ENCODE results near the gene PIMREG.

Gene PIMREG

DNA sequence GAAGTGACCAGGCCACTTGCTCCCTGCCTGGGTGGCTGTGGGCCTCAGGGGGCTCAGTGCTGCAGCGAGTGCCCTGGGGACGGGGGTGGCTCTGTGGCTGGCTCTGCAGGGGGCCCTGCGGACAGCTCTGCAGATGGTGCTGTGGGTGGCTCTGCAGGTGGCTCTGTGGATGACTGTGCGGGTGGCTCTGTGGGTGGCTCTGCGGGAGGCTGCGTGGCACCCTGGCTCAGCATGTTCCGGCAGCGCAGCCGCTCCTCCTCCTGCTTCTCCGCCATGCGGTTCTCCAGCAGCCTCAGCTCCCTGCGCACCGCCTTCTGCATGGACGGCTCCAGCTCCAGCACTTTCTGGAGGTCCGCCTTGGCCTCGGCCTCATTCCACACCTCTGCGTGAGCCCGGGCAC, 18.8 kb upstream of the PIMREG start:
- Histone ChIP-seq H3K4me3 (ENCODE audit: low read length) (no peak overlapping the region), H3K9me3 (replicated peaks; ENCODE audit: low read length) (no peaks in the 10 kb centered on the region), H3K36me3 (ENCODE audit: insufficient read depth, low read length) (no peaks in the 10 kb centered on the region), H3K4me1 (ENCODE audit: control insufficient read depth, insufficient read depth, low read length) (no peaks in the 10 kb centered on the region), H3K4me2 (ENCODE audit: low read length) (no peak overlapping the region), H3K9ac (ENCODE audit: low read depth, low read length) (no peak overlapping the region), H3K27me3 (ENCODE audit: control insufficient read depth, insufficient read depth, low read length) (peaks cover 4% of the 10 kb centered on the region)

- H3K27me3 ChIP-seq (ENCODE audit: control insufficient read depth, insufficient read depth, low read length), result peaks cover 3% of the 10 kb centered on the region
- H3K4me2 ChIP-seq (ENCODE audit: low read length), result no peak overlapping the region
- H3K9ac ChIP-seq (ENCODE audit: low read depth, low read length), result no peak overlapping the region
- no peaks in the 10 kb centered on the region for H3K4me1 ChIP-seq (ENCODE audit: control insufficient read depth, insufficient read depth, low read length)
- H3K4me3 ChIP-seq (ENCODE audit: low read length), result no peak overlapping the region
- H3K36me3 ChIP-seq (ENCODE audit: insufficient read depth, low read length), result no peaks in the 10 kb centered on the region
- peaks cover 2% of the 10 kb centered on the region for H3K9me3 ChIP-seq (replicated peaks; ENCODE audit: low read length)
Measured at GRCh38 chr17:6426356-6427101, 17.7 kb upstream of the PIMREG start.

DNA sequence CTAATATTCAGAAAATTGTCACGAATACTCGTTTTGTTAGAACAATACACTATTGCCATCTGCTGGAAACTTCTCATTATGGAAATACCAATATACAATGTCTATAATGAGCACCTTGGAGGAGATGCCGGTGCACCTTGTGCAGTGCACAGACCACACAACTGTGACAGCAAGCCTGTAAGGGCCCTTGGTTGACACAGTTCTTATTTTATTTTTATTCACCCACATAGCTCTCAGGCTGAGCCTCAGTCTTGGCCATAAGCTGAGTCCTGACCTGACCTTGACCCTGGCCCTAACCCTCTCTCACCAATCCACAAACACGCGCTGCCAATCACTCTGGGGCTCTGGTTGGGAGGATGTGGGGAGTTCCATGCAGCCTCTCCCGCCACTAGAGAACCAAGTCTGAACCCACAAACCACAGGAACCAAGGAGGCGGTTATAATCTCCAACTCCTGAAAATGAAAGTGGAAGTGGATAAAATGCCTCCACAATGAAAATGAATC, 16.9 kb upstream of the PIMREG start:
- no peak overlapping the region for H3K9ac ChIP-seq (ENCODE audit: low read depth, low read length)

DNA sequence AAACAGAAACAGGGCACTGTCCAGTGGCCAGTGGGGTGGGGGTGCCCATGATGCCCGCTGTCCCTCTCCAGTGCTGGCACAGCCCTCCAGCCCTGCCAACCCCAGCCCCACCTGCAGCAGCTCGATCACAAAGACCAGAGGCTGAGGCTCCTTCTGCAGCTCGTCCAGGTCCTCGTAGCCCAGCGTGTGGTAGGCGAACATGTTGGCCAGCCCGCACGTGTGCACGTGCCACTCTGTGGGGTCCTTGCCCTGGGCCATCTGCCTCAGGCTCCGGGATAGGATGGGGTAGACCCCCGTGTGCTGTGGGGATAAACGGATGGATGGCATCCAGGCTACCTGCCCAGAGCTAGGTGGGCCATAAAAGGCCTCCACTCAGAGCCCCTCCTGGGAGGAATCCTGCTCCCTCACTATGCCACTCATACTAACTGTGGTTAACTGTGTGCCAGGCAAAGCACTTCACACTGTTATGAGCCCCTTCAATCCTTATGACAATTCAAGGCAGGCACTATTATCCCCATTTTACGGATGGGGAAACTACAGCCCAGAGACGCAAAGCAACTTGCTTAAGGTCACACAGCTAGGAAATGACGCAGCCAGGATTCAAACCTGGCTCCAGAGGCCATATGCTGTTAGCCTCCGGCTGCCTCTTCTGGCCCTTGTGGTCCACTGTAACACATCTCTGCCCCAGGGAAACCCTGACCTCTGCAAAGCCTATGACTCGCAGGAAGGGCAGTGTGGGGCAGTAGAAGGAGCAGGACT, 15.9 kb upstream of the PIMREG start:
- Histone ChIP-seq H3K27me3 (ENCODE audit: control insufficient read depth, insufficient read depth, low read length) (peaks cover 3% of the 10 kb centered on the region), H3K9ac (ENCODE audit: low read depth, low read length) (no peak overlapping the region), H3K4me1 (ENCODE audit: control insufficient read depth, insufficient read depth, low read length) (no peaks in the 10 kb centered on the region), H3K9me3 (replicated peaks; ENCODE audit: low read length) (peaks cover 2% of the 10 kb centered on the region), H3K4me2 (ENCODE audit: low read length) (no peak overlapping the region), H3K36me3 (ENCODE audit: insufficient read depth, low read length) (no peaks in the 10 kb centered on the region), H3K4me3 (ENCODE audit: low read length) (no peak overlapping the region)

More for the DNA sequence above, 16.9 kb upstream of the PIMREG start:
- H3K36me3 ChIP-seq (ENCODE audit: insufficient read depth, low read length), result no peaks in the 10 kb centered on the region
- no peak overlapping the region for H3K4me3 ChIP-seq (ENCODE audit: low read length)
- peaks cover 2% of the 10 kb centered on the region for H3K9me3 ChIP-seq (replicated peaks; ENCODE audit: low read length)
- no peaks in the 10 kb centered on the region for H3K4me1 ChIP-seq (ENCODE audit: control insufficient read depth, insufficient read depth, low read length)
- H3K27me3 ChIP-seq (ENCODE audit: control insufficient read depth, insufficient read depth, low read length), result peaks cover 3% of the 10 kb centered on the region
- H3K4me2 ChIP-seq (ENCODE audit: low read length), result no peak overlapping the region

DNA sequence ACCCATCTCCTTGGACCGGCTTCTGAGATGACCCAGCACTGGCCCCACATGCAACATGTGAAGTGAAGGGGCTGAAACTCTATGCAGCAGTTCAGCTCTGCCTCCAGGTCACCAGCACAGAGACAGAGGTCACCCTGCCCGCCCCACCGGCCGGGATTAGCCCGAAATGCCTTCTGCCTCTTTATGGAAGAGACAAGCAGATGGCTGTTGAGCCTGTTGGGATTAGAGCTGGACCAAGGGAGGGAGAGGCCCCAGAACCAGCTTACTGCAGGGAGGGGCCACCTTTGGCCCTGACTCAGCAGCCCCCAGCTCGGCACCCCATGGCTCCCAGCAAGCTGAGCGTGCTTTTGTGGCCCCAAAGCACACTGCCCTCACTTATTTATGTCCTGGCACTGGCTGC, 15.0 kb upstream of the PIMREG start:
- peaks cover 3% of the 10 kb centered on the region for H3K27me3 ChIP-seq (ENCODE audit: control insufficient read depth, insufficient read depth, low read length)
- no peak overlapping the region for H3K4me2 ChIP-seq (ENCODE audit: low read length)
- no peaks in the 10 kb centered on the region for H3K36me3 ChIP-seq (ENCODE audit: insufficient read depth, low read length)
- no peaks in the 10 kb centered on the region for H3K4me1 ChIP-seq (ENCODE audit: control insufficient read depth, insufficient read depth, low read length)
- H3K4me3 ChIP-seq (ENCODE audit: low read length), result no peak overlapping the region
- H3K9me3 ChIP-seq (replicated peaks; ENCODE audit: low read length), result peaks cover 2% of the 10 kb centered on the region
- no peak overlapping the region for H3K9ac ChIP-seq (ENCODE audit: low read depth, low read length)

GRCh38 chr17:6430769-6431168, 13.5 kb upstream of the PIMREG start:
- no peaks in the 10 kb centered on the region for H3K4me1 ChIP-seq (ENCODE audit: control insufficient read depth, insufficient read depth, low read length)
- H3K4me3 ChIP-seq (ENCODE audit: low read length), result no peak overlapping the region
- H3K9ac ChIP-seq (ENCODE audit: low read depth, low read length), result no peak overlapping the region

DNA sequence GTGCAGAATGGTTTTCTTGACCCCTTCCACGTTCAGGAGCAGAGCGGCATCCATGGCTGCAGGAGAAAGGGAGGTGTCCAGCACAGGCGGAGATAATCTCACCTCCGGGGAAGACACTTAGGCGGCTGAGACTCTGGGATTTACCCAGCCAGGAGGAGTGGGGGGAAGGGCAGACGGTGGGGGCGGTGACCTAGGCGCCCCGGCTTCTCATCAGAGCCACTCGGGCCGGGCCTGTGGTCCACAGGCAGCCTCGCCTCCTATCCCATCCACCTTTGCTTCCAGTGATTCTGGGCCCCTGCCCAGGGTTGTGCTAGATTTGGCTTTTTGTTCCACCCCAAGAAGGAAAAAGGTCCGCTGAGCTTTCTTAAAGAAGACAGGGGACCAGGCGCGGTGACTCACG, 9.2 kb upstream of the PIMREG start, which contains the start of gene AIPL1:
Gene AIPL1 (minus strand): TSS at position 71 of the 400 bp plus-strand sequence. CDS start 17 bp downstream, at position 54.
- no peaks in the 10 kb centered on the region for H3K36me3 ChIP-seq (ENCODE audit: insufficient read depth, low read length)
- peaks cover 16% of the 10 kb centered on the region for H3K27me3 ChIP-seq (ENCODE audit: control insufficient read depth, insufficient read depth, low read length)
- H3K4me2 ChIP-seq (ENCODE audit: low read length), result no peak within 1 kb of the TSS
- no peak within 1 kb of the TSS for H3K9ac ChIP-seq (ENCODE audit: low read depth, low read length)
- peaks cover 2% of the 10 kb centered on the region for H3K9me3 ChIP-seq (replicated peaks; ENCODE audit: low read length)
- H3K4me1 ChIP-seq (ENCODE audit: control insufficient read depth, insufficient read depth, low read length), result no peaks in the 10 kb centered on the region
- no peak within 1 kb of the TSS for H3K4me3 ChIP-seq (ENCODE audit: low read length)

More at GRCh38 chr17:6430769-6431168, 13.5 kb upstream of the PIMREG start:
- Histone ChIP-seq H3K27me3 (ENCODE audit: control insufficient read depth, insufficient read depth, low read length) (peaks cover under 1% of the 10 kb centered on the region), H3K9me3 (replicated peaks; ENCODE audit: low read length) (peaks cover 2% of the 10 kb centered on the region), H3K36me3 (ENCODE audit: insufficient read depth, low read length) (no peaks in the 10 kb centered on the region), H3K4me2 (ENCODE audit: low read length) (no peak overlapping the region)

- no peak overlapping the region for H3K9ac ChIP-seq (ENCODE audit: low read depth, low read length)
- H3K4me3 ChIP-seq (ENCODE audit: low read length), result no peak overlapping the region
- no peaks in the 10 kb centered on the region for H3K36me3 ChIP-seq (ENCODE audit: insufficient read depth, low read length)
- H3K4me1 ChIP-seq (ENCODE audit: control insufficient read depth, insufficient read depth, low read length), result no peaks in the 10 kb centered on the region
- H3K4me2 ChIP-seq (ENCODE audit: low read length), result no peak overlapping the region
- H3K9me3 ChIP-seq (replicated peaks; ENCODE audit: low read length), result no peaks in the 10 kb centered on the region
- peaks cover 16% of the 10 kb centered on the region for H3K27me3 ChIP-seq (ENCODE audit: control insufficient read depth, insufficient read depth, low read length)
Measured at GRCh38 chr17:6435968-6436367, 8.3 kb upstream of the PIMREG start.

GRCh38 chr17:6437466-6437865, 6.8 kb upstream of the PIMREG start:
- Histone ChIP-seq H3K4me3 (ENCODE audit: low read length) (no peak overlapping the region), H3K4me1 (ENCODE audit: control insufficient read depth, insufficient read depth, low read length) (no peaks in the 10 kb centered on the region), H3K36me3 (ENCODE audit: insufficient read depth, low read length) (no peaks in the 10 kb centered on the region), H3K27me3 (ENCODE audit: control insufficient read depth, insufficient read depth, low read length) (peaks cover 16% of the 10 kb centered on the region), H3K9ac (ENCODE audit: low read depth, low read length) (no peak overlapping the region), H3K9me3 (replicated peaks; ENCODE audit: low read length) (no peaks in the 10 kb centered on the region), H3K4me2 (ENCODE audit: low read length) (no peak overlapping the region)

DNA sequence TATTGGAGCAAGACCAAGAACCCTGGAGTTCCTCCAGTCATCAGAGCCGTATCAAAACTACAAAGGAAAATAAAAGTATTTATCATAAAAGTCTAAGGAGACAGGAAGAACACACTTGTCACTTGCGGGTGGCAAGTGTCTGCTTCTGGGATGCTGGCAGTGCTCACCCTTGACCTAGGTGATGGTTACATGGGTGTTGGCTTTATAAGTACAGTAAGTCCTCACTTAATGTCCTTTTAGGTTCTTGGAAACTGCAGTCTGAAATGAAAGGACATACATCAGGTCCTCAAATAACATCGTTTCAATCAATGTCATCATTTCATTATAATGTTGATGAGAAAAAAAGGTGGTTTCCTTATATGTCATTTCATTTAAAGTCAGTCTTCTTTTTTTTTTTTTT, 6.3 kb upstream of the PIMREG start:
- Histone ChIP-seq H3K4me3 (ENCODE audit: low read length) (no peak overlapping the region), H3K4me1 (ENCODE audit: control insufficient read depth, insufficient read depth, low read length) (no peaks in the 10 kb centered on the region), H3K36me3 (ENCODE audit: insufficient read depth, low read length) (no peaks in the 10 kb centered on the region), H3K27me3 (ENCODE audit: control insufficient read depth, insufficient read depth, low read length) (peaks cover 16% of the 10 kb centered on the region), H3K9ac (ENCODE audit: low read depth, low read length) (no peak overlapping the region), H3K4me2 (ENCODE audit: low read length) (no peak overlapping the region), H3K9me3 (replicated peaks; ENCODE audit: low read length) (no peaks in the 10 kb centered on the region)

- Histone ChIP-seq H3K36me3 (ENCODE audit: insufficient read depth, low read length) (no peaks in the 10 kb centered on the region), H3K9ac (ENCODE audit: low read depth, low read length) (no peak overlapping the region), H3K9me3 (replicated peaks; ENCODE audit: low read length) (no peaks in the 10 kb centered on the region), H3K4me3 (ENCODE audit: low read length) (no peak overlapping the region), H3K27me3 (ENCODE audit: control insufficient read depth, insufficient read depth, low read length) (peaks cover 16% of the 10 kb centered on the region), H3K4me1 (ENCODE audit: control insufficient read depth, insufficient read depth, low read length) (peaks cover 12% of the 10 kb centered on the region), H3K4me2 (ENCODE audit: low read length) (no peak overlapping the region)
Measured at GRCh38 chr17:6439951-6440350, 4.3 kb upstream of the PIMREG start.
